IPS DF 4.7 (cell line): ENCODE measurements around the gene TPST2.

ENCODE experiments used
- DNase-seq: peaks from one replicate; pipeline ENCODE4 v3.0.0-alpha.2; 2013; ENCODE audit warnings: low spot score; ENCODE audit errors: extremely low read depth

The TPST2 gene

GRCh38 chr22:26555478-26555877 is 34.5 kb downstream of the TPST2 start:
- no peak for DNase-seq

DNA sequence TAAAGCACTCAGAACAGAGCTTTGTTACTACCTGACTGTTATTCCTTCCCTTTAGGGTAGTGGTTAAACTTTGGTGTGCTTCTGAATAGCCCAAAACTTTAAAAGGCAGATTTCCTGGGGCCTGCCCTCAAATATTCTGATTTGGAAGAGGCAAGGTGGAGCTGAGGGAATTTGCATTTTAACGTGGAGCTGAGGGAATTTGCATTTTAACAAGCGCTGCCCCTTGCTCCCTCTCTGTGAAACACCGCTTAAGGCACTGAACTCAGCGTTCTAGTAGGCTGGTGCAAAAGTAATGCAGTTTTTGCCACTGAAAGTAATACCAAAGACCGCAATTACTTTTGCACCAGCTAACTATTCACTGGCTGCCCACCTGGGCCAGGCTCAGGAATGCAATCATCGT is 35.0 kb downstream of the TPST2 start:
- DNase-seq: no peak

GRCh38 chr22:26553056-26553752 is 36.7 kb downstream of the TPST2 start:
- no peak for DNase-seq

DNA sequence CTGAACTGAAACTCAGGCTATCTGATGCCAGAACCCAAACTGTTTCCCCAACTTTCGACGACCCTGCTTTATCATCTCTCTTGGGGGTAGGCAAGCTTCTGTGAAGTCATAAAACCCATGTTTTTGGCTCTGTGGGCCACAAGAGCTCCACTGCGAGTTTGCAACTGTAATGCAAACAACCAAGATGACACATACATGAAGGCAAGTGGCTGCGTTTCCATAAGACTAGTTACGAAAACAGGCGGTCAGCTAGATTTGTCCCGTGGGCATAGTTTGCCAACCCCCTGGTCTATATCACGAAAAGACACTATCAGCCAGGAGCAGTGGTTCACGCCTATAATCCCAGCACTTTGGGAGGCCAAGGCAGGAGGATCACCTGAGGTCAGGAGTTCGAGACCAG is 37.5 kb downstream of the TPST2 start:
- DNase-seq: no peak

DNA sequence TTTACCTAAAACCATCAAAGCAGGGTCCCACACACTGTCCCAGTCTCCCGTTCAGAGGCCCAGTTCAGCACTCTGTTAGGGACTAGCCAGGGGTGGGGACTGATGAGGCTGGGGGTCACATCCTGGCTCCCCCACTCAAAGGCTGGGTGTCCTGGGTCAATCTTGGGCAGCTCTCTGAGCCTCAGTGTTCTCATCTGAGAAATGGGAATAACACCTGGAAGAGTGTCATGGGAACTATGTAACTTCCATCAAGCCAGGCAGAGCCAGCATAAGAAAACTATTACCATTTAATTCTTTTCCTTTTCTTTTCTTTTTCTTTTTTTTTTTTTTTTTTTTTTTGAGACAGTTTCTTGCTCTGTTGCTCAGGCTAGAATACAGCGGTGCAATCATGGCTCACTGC is 38.4 kb downstream of the TPST2 start:
- no peak for DNase-seq

DNA sequence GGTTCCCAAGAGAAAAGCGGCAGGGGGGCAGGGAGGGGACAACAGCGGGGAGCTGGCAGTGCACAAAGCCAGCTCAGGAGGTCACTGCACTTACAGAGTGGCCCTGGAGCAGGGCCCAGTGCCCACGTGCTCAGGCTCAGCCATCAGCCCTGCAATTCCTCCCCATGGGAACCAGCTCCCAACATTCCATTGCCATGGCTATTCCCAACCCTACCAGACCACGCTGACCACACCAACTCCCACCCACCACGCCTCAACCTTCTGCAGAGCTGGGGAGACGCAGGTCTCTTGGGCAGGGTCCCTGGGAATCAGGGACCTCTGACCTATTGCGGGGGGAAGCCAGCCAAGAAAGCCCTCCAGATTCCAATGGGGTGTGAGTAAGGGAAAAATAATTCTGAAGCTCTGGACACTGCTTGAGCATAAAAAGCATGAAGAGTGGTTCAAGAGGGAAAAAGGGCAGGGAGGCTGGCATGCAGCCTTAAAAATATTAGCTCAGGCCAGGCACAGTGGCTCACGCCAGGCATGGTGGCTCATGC is 39.4 kb downstream of the TPST2 start:
- no peak for DNase-seq

DNA sequence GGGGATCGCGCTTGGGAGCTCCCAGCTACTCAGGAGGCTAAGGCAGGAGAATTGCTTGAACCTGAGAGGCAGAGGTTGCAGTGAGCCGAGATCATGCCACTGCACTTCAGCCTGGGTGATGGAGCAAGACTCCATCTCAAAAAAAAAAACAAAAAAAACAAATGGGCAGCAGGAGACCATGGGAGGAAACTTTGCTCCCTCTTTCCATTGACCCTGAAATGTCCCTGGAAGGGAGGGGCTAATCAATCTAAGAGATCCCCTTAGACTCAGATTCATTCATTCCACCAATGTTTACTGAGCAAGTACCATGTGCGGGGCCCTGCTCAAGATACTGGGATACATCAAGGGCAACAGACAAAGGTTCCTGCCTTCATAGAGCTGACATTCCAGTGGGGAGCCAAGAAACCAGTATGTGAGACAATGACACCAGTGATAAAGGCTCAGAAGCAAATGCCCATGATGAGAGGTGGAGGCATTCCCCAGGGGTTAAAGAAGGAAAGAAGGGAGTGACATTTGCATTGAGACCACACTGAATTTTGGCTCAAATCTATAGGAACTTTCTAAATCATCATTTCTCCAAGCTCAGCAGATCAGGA is 39.9 kb downstream of the TPST2 start:
- no peak for DNase-seq

- DNase-seq: no peak
These were observed 40.9 kb downstream of the TPST2 start for GRCh38 chr22:26548984-26549383.

GRCh38 chr22:26548303-26548702 is 41.6 kb downstream of the TPST2 start:
- DNase-seq: no peak

- no peak for DNase-seq
These were observed 42.1 kb downstream of the TPST2 start for GRCh38 chr22:26547837-26548236.

GRCh38 chr22:26547426-26547825 is 42.5 kb downstream of the TPST2 start:
- no peak for DNase-seq

GRCh38 chr22:26546282-26546681 is 43.6 kb downstream of the TPST2 start:
- no peak for DNase-seq

- no peak for DNase-seq
These were observed 44.1 kb downstream of the TPST2 start for GRCh38 chr22:26545827-26546226.

DNA sequence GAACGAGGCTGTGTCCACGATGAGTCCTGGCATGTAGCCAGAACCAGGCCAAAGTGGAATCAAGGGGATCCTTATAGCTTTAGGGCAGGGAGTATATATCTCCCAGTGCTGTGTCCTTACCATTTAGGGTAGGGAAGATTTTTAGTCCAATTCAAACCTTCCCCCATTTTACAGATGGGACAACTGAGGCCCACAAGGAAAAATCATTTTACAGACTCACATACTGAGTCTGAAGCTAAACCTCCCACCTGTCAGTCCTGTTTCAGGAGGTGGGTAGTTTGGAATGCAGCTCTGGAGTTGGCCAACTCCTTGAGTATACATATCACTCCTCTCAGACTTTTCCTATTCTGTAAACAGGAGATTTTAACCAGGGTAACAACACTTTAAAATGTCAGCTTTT is 44.5 kb downstream of the TPST2 start:
- DNase-seq: no peak

DNA sequence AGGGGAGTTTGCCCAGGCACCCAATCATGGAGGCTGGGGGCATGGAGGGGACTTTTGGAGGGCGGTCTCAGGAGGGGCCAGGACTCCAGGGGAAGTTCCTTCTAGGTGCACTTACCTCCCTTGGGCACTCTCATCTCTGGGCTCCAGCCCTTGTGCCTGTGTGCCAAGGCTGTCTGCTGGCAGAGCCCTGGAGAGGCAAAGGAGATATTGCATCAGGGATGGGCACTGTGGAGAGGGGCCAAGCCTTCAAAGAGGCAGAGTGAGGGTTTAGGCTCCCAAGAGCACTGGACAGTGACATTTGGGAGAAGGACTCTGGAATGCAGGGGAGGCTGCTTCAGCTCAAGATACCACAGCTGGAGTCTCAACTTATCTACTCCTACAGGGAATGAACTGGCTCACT is 45.4 kb downstream of the TPST2 start:
- DNase-seq: no peak

- no peak for DNase-seq
These were observed 47.1 kb downstream of the TPST2 start for GRCh38 chr22:26542831-26543230.

DNA sequence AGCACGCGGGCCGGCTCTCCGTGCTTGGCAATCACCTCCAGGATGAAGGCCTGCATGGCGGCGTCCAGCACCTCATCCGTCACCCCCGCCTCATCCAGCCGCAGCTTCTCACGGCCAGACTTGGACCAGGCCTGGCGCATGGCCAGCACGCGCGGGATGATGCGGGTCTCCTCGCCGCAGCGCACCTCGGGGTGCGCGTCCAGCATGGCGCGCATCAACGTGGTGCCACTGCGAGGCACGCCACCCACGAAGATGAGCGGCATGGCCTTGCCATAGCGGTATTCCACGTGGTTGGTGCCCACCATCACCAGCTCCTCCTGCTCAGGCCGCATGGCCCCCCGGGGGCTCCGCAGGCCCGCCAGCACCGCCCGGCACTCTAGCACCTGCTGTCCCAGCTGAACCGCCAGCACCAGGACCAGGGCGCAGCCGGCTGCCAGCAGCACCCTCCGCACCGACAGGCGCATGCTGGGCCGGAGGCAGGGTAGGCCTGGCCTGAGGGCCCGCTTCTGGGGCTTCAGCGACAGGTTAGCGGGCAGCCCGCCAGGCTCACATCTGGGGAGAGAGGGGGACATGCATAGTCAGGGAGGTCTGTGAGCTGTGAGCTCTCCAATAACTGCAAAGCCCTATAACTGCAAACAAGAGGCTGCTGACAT is 48.6 kb downstream of the TPST2 start:
- no peak for DNase-seq

DNA sequence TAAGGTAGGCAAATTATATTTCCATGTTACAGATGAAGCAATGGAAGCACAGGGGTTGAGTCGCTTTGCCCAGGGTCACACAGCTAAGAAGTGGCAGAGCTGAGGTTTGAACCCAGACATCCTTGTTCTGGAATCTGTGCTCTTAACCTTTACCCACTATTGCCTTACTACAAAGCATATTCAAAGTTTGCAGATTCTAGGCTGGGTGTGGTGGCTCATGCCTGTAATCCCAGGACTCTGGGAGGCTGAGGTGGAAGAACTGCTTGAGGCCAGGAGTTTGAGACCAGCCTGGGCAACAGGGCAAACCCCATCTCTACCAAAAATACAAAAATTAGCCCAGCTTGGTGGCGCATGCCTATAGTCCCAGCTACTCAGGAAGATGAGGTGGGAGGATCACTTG is 49.8 kb downstream of the TPST2 start:
- DNase-seq: no peak

DNA sequence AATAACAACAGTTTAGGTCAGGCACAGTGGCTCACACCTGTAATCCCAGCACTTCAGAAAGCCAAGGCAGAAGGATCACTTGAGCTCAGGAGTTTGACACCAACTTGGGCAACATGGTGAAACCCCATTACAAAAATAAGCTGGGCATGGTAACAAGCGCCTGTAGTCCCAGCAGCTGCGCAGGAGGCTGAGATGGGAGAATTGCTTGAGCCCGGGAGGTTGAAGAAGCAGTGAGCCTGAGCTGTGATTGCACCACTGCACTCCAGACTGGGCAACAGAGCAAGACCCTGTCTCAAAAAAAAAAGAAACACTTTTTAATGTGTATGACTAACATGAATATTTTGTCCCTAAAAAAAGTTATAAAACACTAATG is 53.2 kb downstream of the TPST2 start:
- no peak for DNase-seq

GRCh38 chr22:26536056-26536761 is 53.7 kb downstream of the TPST2 start:
- no peak for DNase-seq

GRCh38 chr22:26535603-26535908 is 54.4 kb downstream of the TPST2 start:
- DNase-seq: no peak

DNA sequence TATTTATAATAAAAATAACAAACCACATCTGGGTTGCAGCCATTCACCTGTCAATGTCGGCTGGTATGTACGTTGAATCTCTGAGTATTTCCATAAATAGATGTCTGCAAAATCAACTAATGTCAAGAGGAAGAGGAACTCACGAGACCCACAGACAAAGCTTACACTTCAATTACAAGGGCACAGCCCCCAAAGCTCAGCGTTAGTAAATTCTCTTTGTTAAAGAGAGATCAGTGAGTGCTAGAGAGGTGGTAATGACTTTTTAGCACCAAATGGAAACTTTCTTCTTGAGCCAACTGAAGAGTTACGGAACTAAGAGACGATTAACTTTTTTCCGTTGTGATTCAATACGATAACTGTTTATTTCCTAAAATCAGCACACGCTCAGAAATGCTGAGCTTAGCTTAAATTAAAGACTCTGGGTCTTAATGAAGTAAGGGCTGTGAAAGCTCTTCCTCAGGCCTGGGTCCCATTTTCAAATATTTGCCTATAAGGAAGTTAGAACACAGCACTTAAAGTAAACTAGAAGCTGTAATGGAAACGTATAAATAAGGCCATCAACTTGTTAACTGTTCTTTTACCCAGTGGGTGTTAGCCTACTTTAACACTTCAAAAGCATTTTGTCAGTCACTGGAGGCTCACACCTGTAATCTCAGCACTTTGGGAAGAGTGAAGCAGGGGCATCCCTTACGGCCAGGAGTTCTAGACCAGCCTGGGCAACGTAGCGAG is 54.9 kb downstream of the TPST2 start:
- no peak for DNase-seq
